GM21825 (cell line): ENCODE data around the gene MTMR12.
"Not testable (repeated sequence)": the region's sequence is repeated elsewhere in the genome, so short reads cannot be mapped to it uniquely, and the experiment has no call there.

Source experiments
- ATAC-seq: cut with Tn5 transposase; IDR thresholded peaks from one replicate; pipeline ENCODE4 v1.9.1; 2021; ENCODE audit warnings: mild to moderate bottlenecking, moderate library complexity; ENCODE audit not compliant: unreplicated experiment

Gene MTMR12

GRCh38 chr5:32325062-32325461 lies 12.3 kb upstream of the MTMR12 start:
- no peak for ATAC-seq

- no peak for ATAC-seq
Observed at GRCh38 chr5:32323741-32324140, 11.0 kb upstream of the MTMR12 start.

- ATAC-seq: no peak
Observed at GRCh38 chr5:32322882-32323281, 10.1 kb upstream of the MTMR12 start.

DNA sequence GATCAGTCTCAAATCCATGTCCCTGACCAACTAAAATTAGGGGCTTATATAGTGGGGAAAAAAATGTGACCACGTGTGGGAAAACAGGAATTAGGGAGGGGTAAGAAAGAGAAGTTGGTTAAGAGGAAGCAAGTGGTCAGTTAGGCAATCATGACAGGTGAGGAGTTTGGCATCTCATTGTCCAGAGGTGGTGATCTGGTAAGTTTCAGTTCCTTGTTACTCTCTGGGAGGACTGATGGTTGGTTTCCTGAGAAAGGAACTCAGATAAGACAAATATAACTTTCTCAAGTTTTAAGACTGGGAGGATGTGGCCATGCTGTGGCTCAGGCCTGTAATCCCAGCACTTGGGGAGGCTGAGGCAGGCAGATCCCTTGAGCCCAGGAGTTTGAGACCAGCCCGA lies 9.0 kb upstream of the MTMR12 start:
- ATAC-seq: not testable (repeated sequence)

DNA sequence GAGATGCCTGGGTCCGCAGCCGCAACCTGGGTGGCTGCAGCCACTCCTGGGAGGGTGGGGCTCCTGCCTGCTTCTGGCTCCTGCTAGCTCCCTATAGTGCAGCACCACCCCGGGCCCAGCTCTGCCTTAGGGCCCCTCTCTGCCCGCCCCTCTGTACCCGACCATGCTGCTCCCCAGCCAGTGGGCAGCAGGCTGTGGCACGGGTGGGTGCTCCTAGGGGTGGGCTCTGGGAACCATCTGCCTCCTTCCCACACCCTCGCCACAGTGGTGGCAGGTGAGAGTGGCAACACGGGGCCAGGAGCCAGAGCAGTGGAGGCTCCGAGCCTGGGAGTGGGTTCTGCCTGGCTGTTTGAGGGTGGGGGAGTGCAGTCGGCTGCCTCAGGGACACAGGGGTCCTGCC lies 7.8 kb upstream of the MTMR12 start:
- ATAC-seq: no peak

GRCh38 chr5:32319926-32320543 lies 7.3 kb upstream of the MTMR12 start:
- ATAC-seq: no peak

GRCh38 chr5:32319392-32319791 lies 6.7 kb upstream of the MTMR12 start:
- no peak for ATAC-seq

- no peak for ATAC-seq
Observed at GRCh38 chr5:32317041-32317440, 4.3 kb upstream of the MTMR12 start.

DNA sequence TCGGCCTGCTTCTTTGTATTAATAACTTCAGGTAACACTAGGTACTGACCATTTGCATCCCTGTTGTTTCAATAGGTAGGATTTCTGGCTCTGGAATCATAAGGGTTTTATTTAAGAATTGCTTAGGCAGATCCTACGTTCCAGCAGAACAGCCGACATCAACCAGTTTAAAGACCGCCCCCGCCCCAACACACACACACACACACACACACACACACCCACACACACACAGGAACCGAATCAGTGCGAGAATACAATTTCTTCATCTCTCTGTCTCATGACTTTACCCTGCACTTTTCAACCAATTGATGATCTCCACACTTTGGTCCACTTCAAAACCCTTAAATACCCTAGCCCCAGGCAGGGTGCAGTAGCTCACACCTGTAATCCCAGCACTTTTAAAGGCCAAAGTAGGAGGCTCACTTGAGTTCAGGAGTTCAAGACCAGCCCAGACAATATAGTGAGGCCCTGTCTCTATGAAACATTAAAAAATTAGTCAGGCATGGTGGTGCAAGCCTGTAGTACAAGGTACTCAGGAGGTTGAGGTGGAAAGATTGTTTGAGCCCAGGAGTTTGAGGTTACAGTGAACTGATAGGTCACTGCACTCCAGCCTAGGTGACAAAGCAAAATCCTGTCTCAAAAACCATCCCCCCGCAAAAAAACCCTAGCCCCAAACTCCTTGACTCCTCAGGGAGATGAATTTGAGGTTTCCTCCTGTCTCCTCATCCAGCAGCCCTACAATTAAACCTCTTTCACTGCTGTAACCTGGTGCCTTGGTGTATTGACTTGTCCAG lies 2.7 kb upstream of the MTMR12 start:
- ATAC-seq: no peak

GRCh38 chr5:32314658-32315057 lies 1.9 kb upstream of the MTMR12 start:
- no peak for ATAC-seq

DNA sequence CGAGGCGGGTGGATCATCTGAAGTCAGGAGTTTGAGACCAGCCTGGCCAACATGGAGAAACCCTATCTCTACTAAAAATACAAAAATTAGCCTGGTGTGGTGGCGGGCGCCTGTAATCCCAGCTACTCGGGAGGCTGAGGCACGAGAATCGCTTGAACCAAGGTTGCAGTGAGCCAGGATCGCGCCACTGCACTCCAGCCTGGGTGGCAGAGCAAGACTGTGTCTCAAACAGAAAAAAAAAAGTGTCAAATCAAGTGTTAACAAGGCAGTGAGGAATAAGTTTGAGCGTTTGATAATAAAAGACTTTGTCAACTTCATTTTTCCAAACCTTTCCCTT lies 1.4 kb upstream of the MTMR12 start:
- not testable (repeated sequence) for ATAC-seq

- peak; percentile 19 for ATAC-seq
Observed at GRCh38 chr5:32312197-32312594, 543 bp downstream of the MTMR12 start.

- no peak for ATAC-seq
Observed at GRCh38 chr5:32311404-32312196, 1.1 kb downstream of the MTMR12 start.

DNA sequence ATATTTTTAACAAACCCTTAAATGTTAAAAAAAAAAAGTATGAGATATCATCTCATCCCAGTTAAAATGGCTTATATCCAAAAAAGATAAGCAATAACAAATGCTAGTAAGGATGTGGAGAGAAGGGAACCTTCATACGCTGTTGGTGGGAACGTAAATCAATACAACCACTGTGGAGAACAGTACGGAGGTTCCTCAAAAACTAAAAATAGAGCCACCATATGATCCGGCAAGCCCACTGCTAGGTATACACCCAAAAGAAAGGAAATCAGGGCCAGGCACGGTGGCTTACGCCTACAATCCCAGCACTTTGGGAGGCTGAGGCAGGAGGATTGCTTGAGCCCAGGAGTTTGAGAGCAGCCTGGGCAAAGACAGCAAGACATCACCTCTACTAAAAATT lies 3.0 kb downstream of the MTMR12 start:
- no peak for ATAC-seq

DNA sequence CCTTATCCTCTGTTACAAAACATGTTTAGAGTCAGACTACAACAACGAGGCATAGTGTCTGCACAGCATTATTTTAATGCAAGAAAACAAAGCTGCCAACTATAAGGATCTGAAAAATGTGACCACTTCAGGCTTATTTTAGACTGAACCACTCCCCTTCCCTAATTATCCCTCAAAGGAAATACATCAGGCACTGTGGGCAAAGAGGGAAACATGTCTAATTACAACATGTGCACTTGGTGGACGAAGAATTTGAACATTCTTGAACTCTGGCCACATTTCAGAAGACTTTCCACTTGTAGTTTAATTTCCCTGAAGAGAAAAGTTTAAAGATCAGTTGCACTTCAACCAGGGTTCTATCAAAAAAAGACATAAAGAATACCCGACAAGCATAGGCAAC lies 3.8 kb downstream of the MTMR12 start:
- ATAC-seq: no peak

- ATAC-seq: no peak
Observed at GRCh38 chr5:32307769-32308194, 5.0 kb downstream of the MTMR12 start.

GRCh38 chr5:32304622-32305021 lies 8.1 kb downstream of the MTMR12 start:
- no peak for ATAC-seq

- no peak for ATAC-seq
Observed at GRCh38 chr5:32303755-32304120, 9.0 kb downstream of the MTMR12 start.

DNA sequence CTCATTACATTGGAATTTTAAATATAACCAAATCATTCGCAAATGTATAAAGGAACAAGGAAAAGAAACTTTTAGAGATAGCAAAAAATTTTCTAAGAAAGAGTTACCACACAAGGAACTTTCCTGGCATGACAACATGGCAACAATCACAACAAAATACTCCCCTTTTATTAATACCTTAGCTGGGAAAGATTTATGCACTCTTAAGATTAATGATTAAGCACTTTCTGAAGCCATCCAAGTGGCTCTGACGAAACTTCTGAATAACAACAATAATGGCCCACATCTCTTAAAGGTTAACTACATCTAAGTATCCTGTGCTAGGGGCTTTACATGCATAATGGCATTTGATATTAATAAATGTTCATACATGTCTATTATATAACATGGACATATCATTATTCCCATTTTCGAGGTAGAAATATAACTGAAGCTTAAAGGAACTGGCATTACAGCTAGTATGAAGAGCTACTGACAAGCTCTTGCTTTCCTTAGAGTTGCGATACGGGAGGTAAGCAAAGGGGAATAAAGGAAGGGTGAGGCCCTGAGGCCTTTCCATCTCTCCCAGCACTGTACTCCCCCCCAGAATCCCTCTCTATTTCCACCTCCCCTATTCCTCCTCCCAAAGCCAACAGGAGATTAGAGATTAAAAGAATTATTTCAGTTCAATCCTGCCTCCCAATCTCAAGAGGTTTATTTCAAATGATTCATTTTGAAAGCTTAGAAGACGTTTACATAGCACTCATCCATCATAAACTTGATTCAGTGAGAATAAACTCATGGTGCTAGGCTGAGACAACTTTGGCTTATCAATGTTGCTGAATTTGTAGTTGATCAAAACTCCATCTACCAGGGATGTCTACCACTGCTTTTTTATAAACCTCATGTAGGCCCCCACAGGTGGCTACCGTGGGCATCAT lies 9.6 kb downstream of the MTMR12 start:
- no peak for ATAC-seq

DNA sequence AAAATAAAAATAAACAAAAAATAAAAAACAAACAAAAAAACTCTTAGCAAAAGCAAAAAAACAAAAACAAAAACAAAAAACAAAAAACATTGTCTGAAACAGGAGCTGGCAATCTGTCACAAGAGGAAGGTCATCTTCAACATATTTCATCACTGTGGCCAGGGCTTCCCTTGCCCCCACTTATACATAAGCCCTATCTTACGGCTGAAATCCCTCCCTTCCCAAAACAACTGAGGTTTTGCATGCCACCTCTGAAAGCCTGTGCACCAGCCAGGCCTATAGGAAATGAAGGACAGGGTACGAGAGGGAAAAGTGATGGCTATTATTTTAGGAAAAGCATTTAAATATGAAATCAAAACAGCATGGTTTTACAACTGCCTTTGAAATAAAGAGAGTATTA lies 10.8 kb downstream of the MTMR12 start:
- ATAC-seq: no peak
